Left cardiac atrium (tissue), 4 donors: ENCODE data around the gene RBM38. TPM values are rescaled to one million over a fixed set of nuclear protein-coding genes. Genes with fewer than 3 reads are reported as not detected.

Source experiments
- ATAC-seq, 2 donors: fragments of 200-7000 bp; cut with Tn5 transposase; one replicate each; pipeline ENCODE4 v1.9.1; 2020; ENCODE audit warnings: mild to moderate bottlenecking in 2 of 2, moderate library complexity in 2 of 2
- DNase-seq: peaks from one replicate; pipeline ENCODE4 v3.0.0-alpha.2; 2020
- intact Hi-C, 2 donors: fragments of 100-400 bp; cut with DNase I; formaldehyde crosslinking; loops; one replicate each; pipeline versions ENCODE4 v1.14.1 to v1.15.1; 2022 to 2023
- total RNA-seq, 2 donors: library from RNA; stranded (reverse); fragmentation: NEBNext Ultra II Directional; extraction: Animal tissue kit (Norgen Biotek cat#: 25700); gene quantifications; one replicate each; pipeline ENCODE4 v1.2.1, GENCODE V29; 2021
- donor health status: DM: no; HTN: yes; CAD: no.
- donor health status: DM: no; HTN: yes; CAD: no; lungs with severe emphysema.
- donor health status: DM: yes; HTN: yes; CAD: no.
- donor health status: Dilated cardiomyopathy.

Gene RBM38
- total RNA-seq, 2 donors from 2014 or later, result 78.6 to 101 TPM

GRCh38 chr20:57456116-57456515 is 64.9 kb downstream of the RBM38 start:
- ATAC-seq (no peak), DNase-seq (no peak)
- intact Hi-C loops, result no loop called here

- intact Hi-C loops, result no loop called here
- ATAC-seq (peak; percentile 6 to 33), DNase-seq (no peak)
Observed at GRCh38 chr20:57457243-57458095, 66.3 kb downstream of the RBM38 start.

- intact Hi-C loops, result no loop called here
- DNase-seq (no peak), ATAC-seq (peak; percentile 38 to 42)
Observed at GRCh38 chr20:57458400-57459160, 67.4 kb downstream of the RBM38 start.

Other genes with a start within 250 kb of the RBM38 start
- 10 to 100 TPM; 23.9 to 29.3 TPM for gene BMP7, start 124.8 kb upstream of the RBM38 start, total RNA-seq
- not detected for gene SPO11, start 61.6 kb upstream of the RBM38 start, total RNA-seq
- 10 to 100 TPM; 14.3 to 14.5 TPM for gene RAE1, start 40.1 kb upstream of the RBM38 start, total RNA-seq
- gene CTCFL, start 133.7 kb downstream of the RBM38 start, total RNA-seq, result not detected
- 10 to 100 TPM; 21.6 to 72.2 TPM for gene PCK1, start 169.7 kb downstream of the RBM38 start, total RNA-seq
- under 1 TPM in 1 of 2 donors, not detected in 1; 0.47 TPM for gene ZBP1, start 229.0 kb downstream of the RBM38 start, total RNA-seq